Inferior parietal cortex (tissue), 1 donor: ENCODE results near the gene HINT2.

Experiments used
- DNase-seq: peaks from one replicate; pipeline ENCODE4 v3.0.0-alpha.2; 2016; ENCODE audit errors: extremely low spot score

Gene HINT2

DNA sequence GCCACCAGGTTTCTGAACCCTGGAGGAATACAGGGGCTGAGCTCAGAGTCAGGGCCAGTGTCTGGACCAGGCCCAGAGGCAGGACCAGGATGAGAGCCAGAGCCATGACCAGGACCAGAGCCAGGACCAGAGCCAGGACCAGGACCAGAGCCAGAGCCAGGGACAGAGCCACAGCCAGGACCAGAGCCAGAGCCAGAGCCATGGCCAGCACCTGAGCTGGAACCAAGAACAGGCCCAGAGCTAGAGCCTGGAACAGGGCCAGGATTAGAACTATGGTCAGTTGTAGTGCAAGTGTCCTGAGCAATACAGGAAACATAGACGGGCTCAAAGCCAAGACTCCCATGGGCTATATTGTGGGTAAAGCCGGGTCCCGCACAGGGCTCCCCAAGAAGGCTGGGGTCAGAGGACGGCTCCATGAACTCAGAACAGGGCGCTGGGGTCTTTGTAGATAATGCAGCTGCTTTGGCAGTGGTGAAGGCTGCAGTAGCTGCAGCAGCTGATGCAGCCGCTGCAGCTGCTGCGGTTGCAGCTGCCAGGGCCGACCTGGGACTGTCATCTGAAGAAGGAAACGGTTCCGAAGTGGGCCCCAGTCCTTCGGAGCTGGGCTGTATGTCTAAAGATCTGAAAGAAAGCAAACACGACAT is 3.3 kb downstream of the HINT2 start:
- DNase-seq = no peak

GRCh38 chr9:35810122-35810521 is 4.7 kb downstream of the HINT2 start:
- no peak for DNase-seq

DNA sequence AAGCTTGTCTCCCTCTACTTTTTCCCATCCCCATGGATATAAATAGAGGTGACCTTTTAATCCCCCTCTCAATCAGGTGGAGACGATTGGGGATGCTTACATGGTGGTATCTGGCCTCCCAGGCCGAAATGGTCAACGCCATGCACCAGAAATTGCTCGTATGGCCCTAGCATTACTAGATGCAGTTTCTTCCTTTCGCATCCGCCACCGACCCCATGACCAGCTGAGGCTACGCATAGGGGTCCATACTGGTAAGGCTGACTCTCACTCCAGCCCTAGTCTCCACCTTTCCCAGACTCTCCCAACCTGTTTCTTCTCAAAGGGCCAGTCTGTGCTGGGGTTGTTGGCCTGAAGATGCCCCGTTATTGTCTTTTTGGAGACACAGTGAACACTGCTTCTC is 6.4 kb downstream of the HINT2 start:
- no peak for DNase-seq

DNA sequence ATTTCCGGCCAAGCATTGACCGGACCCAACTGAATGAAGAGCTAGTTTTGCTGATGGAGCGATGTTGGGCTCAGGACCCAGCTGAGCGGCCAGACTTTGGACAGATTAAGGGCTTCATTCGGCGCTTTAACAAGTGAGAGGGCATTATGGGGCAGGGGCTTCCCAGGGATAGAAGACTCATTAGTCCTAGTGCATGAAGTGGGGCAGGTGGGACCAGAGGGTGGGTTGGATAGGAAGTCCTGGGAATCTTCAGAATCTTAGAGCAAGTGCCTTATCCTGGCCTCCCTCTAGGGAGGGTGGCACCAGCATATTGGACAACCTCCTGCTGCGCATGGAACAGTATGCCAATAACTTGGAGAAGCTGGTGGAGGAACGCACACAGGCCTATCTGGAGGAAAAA is 8.7 kb downstream of the HINT2 start:
- no peak for DNase-seq

- DNase-seq = no peak
Measured at GRCh38 chr9:35801328-35802128, 13.3 kb downstream of the HINT2 start.

GRCh38 chr9:35800530-35800929 is 14.3 kb downstream of the HINT2 start:
- DNase-seq = no peak

- DNase-seq = no peak
Measured at GRCh38 chr9:35798658-35799374, 16.0 kb downstream of the HINT2 start.

- DNase-seq = no peak
Measured at GRCh38 chr9:35797311-35798109, 17.3 kb downstream of the HINT2 start.

- DNase-seq = no peak
Measured at GRCh38 chr9:35795695-35796094, 19.1 kb downstream of the HINT2 start.

- no peak for DNase-seq
Measured at GRCh38 chr9:35793461-35793860, 21.4 kb downstream of the HINT2 start.

DNA sequence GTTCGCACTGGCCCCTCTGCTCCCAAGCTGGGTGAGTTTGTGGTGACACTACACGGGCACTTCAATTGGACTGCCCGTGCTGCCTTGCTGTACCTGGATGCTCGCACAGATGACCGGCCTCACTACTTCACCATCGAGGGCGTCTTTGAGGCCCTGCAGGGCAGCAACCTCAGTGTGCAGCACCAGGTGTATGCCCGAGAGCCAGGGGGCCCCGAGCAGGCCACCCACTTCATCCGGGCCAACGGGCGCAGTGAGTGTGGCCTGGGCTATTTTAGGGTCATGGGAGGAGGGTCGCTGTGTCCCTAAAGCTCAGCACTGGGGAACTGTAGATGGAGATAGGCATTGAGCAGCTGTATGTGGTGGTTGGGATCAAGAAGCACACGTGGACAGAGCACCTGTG is 22.0 kb downstream of the HINT2 start:
- no peak for DNase-seq

DNA sequence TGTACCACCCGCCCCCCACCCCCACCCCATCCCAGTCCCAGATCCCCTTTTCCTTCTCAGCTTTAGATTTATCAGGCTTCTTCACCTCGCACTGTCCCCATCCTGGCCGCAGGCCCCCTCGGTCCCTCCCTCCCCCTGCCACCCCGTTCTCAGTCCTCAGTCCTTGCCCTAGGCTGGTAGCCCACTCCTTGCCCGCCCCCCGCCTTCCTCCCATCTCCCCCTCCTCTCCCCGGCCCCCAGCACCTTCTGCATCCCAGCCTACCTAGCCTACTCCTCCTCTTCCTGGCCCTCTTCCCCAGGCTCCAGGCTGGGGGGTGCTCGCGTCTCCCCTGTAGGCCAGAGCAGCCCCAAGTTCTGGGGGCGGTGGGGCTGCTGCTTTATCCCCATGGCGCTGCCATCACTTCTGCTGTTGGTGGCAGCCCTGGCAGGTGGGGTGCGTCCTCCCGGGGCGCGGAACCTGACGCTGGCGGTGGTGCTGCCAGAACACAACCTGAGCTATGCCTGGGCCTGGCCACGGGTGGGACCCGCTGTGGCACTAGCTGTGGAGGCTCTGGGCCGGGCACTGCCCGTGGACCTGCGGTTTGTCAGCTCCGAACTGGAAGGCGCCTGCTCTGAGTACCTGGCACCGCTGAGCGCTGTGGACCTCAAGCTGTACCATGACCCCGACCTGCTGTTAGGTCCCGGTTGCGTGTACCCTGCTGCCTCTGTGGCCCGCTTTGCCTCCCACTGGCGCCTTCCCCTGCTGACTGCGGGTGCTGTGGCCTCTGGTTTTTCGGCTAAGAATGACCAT is 22.6 kb downstream of the HINT2 start:
- no peak for DNase-seq

- no peak for DNase-seq
Measured at GRCh38 chr9:35791297-35791921, 23.4 kb downstream of the HINT2 start, which contains the start of gene NPR2. NPR2 (plus strand) TSS chr9:35791591; CDS start chr9:35792409, 818 bp downstream.

GRCh38 chr9:35790385-35791296 is 24.2 kb downstream of the HINT2 start:
- peak; percentile 87 for DNase-seq

GRCh38 chr9:35790025-35790384 is 24.8 kb downstream of the HINT2 start:
- no peak for DNase-seq

GRCh38 chr9:35789541-35789940 is 25.3 kb downstream of the HINT2 start:
- no peak for DNase-seq

- no peak for DNase-seq
Measured at GRCh38 chr9:35783418-35783817, 31.4 kb downstream of the HINT2 start.

DNA sequence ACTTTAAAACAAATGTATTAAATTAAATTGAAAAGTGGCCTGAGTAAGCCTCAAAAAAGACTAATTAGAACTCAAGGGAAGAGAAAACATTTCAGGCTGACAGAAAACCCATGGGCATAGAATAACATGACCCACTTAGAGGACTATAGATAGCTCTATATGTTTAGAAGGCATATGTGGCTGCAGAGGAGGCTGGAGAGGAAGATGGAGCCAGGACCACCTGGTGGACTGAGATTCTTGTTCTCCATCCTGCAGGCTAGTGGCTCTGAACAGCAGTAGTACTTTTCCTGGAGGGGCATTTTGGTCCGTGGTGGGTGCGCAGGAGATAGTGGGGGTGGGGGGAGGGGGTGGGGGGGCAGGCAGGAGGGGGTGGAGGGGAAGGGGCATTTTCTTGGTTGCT is 33.8 kb downstream of the HINT2 start:
- no peak for DNase-seq

- no peak for DNase-seq
Measured at GRCh38 chr9:35778496-35778895, 36.3 kb downstream of the HINT2 start.

GRCh38 chr9:35776018-35776417 is 38.8 kb downstream of the HINT2 start:
- DNase-seq = no peak
